Suprapubic skin (tissue), 4 donors: ENCODE measurements around the gene CDHR5. TPM values are rescaled to one million over a fixed set of nuclear protein-coding genes. Genes with fewer than 3 reads are reported as not detected.

Experiments
- DNase-seq, 2 donors: peaks; one replicate each; pipeline ENCODE4 v3.0.0-alpha.2; 2019; ENCODE audit warnings: low spot score in 2 of 2
- H3K27ac ChIP-seq: fragments of 200-600 bp; sonication (generic); one replicate; pipeline ENCODE4 v1.5.1; 2019
- H3K27me3 ChIP-seq: fragments of 200-600 bp; sonication (generic); one replicate; pipeline ENCODE4 v1.5.1; 2019
- H3K36me3 ChIP-seq: fragments of 200-600 bp; sonication (generic); one replicate; pipeline ENCODE4 v1.5.1; 2019
- H3K4me1 ChIP-seq: fragments of 200-600 bp; sonication (generic); one replicate; pipeline ENCODE4 v1.5.1; 2019
- H3K4me3 ChIP-seq: fragments of 200-600 bp; sonication (generic); one replicate; pipeline ENCODE4 v1.5.1; 2019; ENCODE audit warnings: mild to moderate bottlenecking
- H3K9me3 ChIP-seq: fragments of 200-600 bp; sonication (generic); one replicate; pipeline ENCODE4 v1.5.1; 2019
- EP300 ChIP-seq: sonication (generic); formaldehyde crosslinking; IDR thresholded peaks from one replicate; pipeline ENCODE4 v1.6.1; 2017; ENCODE audit warnings: antibody characterized with exemption
- POLR2A ChIP-seq, 2 donors: fragments of 450-650 bp; IDR thresholded peaks; one replicate each; pipeline ENCODE4 v1.6.1; 2017; ENCODE audit warnings: antibody characterized with exemption in 2 of 2, mild to moderate bottlenecking in 2 of 2, moderate library complexity in 2 of 2
- POLR2AphosphoS5 ChIP-seq, 3 donors: sonication (generic); formaldehyde crosslinking; IDR thresholded peaks; one replicate each; pipeline ENCODE4 v1.6.1; 2017; ENCODE audit warnings: antibody characterized with exemption in 3 of 3
- WGBS: methylation state at CpG from one replicate; pipeline ENCODE4 v1.1.5; 2018; 5-methylcytosine and 5-hydroxymethylcytosine counted together
- total RNA-seq, 4 donors: library from RNA; depleted of rRNA; stranded (reverse); fragments of >200 nt; gene quantifications; one replicate each; pipeline ENCODE4 v1.1.0, GENCODE V29; 2016
- TF ChIP-seq, protein P1 (sequence below), 2 donors: fragments of 200-600 bp in 1 of 2; fragments of 450-650 bp in 1 of 2; sonication (generic) in 1 of 2; IDR thresholded peaks; one replicate each; pipeline ENCODE4 v1.5.1; 2016 to 2019; ENCODE audit warnings: antibody characterized with exemption in 2 of 2, mild to moderate bottlenecking in 1 of 2, moderate library complexity in 1 of 2

CDHR5 gene
- total RNA-seq, 4 donors from 2014 or later = 0.53 to 1.1 TPM; not detected in 2

DNA sequence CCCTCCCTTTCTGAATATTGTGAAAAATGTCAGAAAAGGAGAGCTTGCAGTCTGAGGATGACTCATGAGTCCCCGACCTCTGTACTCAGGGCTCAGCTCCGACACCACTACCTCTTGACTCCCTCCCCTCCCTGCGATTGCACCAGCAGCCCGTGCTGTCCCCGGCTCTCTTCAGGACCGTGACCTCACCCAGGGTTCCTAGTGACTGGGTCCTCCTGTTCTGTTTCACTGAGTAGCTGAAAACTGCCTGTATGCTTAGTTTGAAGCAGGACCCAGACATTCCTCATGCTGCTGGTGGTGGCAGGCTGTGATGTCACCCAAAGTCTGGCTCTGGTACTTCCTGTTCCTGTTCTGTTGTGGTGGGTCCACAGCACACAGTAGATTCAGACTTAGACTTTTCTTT, 36.8 kb downstream of the CDHR5 start:
- no peak for DNase-seq
- WGBS = 72% methylated on average over 6 of the region's 6 CpGs
- TF ChIP-seq EP300 (no peak), POLR2AphosphoS5 (IDR thresholded peaks at IDR 0.05) (no peak), POLR2A (IDR thresholded peaks at IDR 0.05) (no peak)
- TF ChIP-seq, protein P1, sequence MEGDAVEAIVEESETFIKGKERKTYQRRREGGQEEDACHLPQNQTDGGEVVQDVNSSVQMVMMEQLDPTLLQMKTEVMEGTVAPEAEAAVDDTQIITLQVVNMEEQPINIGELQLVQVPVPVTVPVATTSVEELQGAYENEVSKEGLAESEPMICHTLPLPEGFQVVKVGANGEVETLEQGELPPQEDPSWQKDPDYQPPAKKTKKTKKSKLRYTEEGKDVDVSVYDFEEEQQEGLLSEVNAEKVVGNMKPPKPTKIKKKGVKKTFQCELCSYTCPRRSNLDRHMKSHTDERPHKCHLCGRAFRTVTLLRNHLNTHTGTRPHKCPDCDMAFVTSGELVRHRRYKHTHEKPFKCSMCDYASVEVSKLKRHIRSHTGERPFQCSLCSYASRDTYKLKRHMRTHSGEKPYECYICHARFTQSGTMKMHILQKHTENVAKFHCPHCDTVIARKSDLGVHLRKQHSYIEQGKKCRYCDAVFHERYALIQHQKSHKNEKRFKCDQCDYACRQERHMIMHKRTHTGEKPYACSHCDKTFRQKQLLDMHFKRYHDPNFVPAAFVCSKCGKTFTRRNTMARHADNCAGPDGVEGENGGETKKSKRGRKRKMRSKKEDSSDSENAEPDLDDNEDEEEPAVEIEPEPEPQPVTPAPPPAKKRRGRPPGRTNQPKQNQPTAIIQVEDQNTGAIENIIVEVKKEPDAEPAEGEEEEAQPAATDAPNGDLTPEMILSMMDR (IDR thresholded peaks at IDR 0.05) = no peak
- no peak overlapping the region for H3K27ac ChIP-seq
- H3K27me3 ChIP-seq = no peaks in the 10 kb centered on the region
- no peaks in the 10 kb centered on the region for H3K4me1 ChIP-seq
- H3K4me3 ChIP-seq = no peak overlapping the region
- H3K36me3 ChIP-seq = peaks cover 90% of the 10 kb centered on the region
- H3K9me3 ChIP-seq = no peaks in the 10 kb centered on the region

DNA sequence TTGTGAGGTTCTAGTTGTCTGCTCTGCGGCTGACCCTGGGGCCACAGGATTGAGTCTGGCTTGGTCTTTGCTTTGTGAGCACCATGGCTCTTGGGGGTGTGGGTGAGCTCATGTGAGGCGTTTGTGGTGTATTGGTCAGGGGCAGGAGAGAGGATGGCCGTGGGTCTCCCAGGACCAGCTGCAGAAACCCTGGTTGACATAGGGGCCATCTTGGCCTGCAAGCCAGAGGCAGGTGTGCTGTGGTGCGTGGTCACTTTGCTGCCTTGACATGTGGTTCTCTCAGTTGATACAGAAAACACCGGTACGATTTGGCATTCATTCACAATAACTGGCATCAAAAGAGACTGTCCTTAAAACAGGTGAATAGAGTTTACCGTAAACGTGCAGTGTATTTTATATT, 37.2 kb downstream of the CDHR5 start:
- Histone ChIP-seq H3K36me3 (peaks cover 90% of the 10 kb centered on the region), H3K4me3 (no peak overlapping the region), H3K4me1 (no peaks in the 10 kb centered on the region), H3K9me3 (no peaks in the 10 kb centered on the region), H3K27me3 (no peaks in the 10 kb centered on the region), H3K27ac (no peak overlapping the region)
- 77% methylated on average over 6 of the region's 8 CpGs for WGBS
- no peak for DNase-seq
- no peak for TF ChIP-seq POLR2AphosphoS5 (IDR thresholded peaks at IDR 0.05)

DNA sequence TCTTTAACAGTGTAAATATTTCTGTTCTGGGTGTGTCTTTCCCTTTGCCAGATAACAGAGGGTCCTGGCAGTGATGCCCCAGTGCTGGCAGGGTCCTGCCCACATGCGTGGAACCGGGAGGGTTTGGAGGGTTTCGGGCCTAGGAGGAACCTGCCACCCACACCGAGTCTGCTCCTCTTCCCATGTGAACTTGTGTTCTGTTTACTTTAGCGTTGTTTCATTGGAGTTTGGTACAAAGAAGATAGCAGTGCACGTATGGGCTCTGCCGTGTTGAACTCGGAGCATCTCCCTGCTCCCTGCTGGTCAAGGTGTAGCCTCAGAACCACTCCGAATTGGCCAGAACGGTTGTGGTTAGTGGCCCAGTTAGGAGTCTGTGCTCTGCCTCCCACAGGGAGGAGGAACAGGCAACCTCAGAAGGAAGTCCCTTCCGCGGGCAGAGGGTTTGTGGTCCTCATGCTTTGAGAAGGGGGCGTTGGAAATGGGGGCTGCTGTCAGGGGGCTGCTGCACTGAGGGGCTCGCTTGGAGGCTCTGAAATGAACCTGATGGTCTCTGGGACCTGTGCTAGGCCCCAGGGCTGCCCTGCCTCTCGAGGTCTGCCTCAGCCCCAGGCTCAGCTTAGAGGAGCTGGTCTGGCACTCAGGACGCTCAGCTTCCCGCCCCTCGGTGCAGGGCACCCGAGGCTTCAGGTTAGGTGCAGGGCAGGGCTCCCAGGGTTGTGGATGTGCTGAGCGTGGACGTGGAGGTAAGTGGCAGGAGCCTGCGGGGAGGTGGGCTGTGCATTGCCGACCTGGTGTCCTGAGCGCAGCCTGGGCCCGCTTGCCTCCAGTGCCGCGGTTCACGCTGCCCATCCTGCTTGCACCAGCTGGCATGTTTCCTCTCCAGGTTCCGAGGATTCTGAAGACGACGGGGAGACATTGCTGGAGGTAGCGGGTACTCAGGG, 38.1 kb downstream of the CDHR5 start:
- peaks cover 90% of the 10 kb centered on the region for H3K36me3 ChIP-seq
- no peaks in the 10 kb centered on the region for H3K9me3 ChIP-seq
- no peak for DNase-seq
- 84% methylated on average over 31 of the region's 32 CpGs for WGBS
- H3K27me3 ChIP-seq = no peaks in the 10 kb centered on the region
- no peaks in the 10 kb centered on the region for H3K4me1 ChIP-seq
- no peak overlapping the region for H3K4me3 ChIP-seq
- H3K27ac ChIP-seq = no peak overlapping the region
- TF ChIP-seq, protein P1 (IDR thresholded peaks at IDR 0.05) = no peak
- TF ChIP-seq POLR2AphosphoS5 (IDR thresholded peaks at IDR 0.05) (no peak), POLR2A (IDR thresholded peaks at IDR 0.05) (no peak), EP300 (no peak)

DNA sequence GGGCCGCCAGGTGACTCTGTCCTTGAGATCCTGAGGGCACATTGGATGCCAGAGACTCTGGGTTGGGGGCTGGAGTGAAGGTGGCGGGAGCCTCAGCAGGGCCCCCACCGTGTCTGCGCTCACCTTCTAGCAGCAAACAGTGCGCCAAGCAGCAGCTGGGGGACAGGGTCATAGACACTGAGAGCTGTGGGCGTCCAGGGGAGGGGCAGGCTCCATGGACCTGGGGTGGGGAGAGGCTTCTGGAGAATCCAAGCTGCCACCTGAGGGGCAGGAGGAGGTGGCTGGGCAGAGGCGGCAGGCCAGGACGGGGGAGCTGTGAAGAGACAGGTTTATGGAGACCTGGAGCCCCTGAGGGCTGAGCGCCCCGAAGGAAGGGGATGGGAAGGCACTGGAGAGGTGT, 40.5 kb downstream of the CDHR5 start:
- TF ChIP-seq POLR2A (IDR thresholded peaks at IDR 0.05) (no peak), EP300 (no peak)
- TF ChIP-seq, protein P1 (IDR thresholded peaks at IDR 0.05) = no peak
- DNase-seq = no peak
- H3K4me3 ChIP-seq = no peak overlapping the region
- H3K27me3 ChIP-seq = no peaks in the 10 kb centered on the region
- 99% methylated on average over 5 of the region's 10 CpGs for WGBS
- H3K4me1 ChIP-seq = peaks cover 14% of the 10 kb centered on the region
- no peaks in the 10 kb centered on the region for H3K9me3 ChIP-seq
- H3K27ac ChIP-seq = no peak overlapping the region
- H3K36me3 ChIP-seq = peaks cover 70% of the 10 kb centered on the region

DNA sequence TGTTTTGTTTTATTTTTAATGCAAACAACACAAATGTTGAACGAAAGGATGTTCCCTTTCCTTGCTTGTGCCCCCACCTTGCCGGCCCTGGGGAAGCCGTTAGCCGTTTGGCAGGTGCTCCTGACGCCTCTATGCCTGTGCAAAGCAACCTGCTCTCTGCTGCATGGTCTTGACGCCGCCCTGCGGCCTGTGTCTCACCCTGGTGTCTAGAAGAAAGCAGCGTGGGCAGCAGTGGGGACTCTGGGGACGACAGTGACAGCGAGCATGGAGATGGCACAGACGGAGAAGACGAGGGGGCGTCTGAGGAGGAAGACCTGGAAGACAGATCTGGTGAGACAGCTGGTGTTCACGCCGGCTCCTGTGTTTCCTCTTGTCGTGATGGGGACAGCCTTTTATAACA, 43.0 kb downstream of the CDHR5 start:
- no peak for DNase-seq
- Histone ChIP-seq H3K4me3 (no peak overlapping the region), H3K9me3 (no peaks in the 10 kb centered on the region), H3K4me1 (peaks cover 37% of the 10 kb centered on the region), H3K27me3 (no peaks in the 10 kb centered on the region), H3K36me3 (peaks cover 45% of the 10 kb centered on the region), H3K27ac (no peak overlapping the region)
- 76% methylated on average over 17 of the region's 17 CpGs for WGBS
- TF ChIP-seq POLR2A (IDR thresholded peaks at IDR 0.05) (no peak), POLR2AphosphoS5 (IDR thresholded peaks at IDR 0.05) (no peak), EP300 (no peak)
- TF ChIP-seq, protein P1 (IDR thresholded peaks at IDR 0.05) = no peak
